ENCODE results near the gene FBP2. TPM values are rescaled to one million over a fixed set of nuclear protein-coding genes. Genes with fewer than 3 reads are reported as not detected.
"Not testable (repeated sequence)": the region's sequence is repeated elsewhere in the genome, so short reads cannot be mapped to it uniquely, and the experiment has no call there.

Gene FBP2
- polyA plus RNA-seq, 6 donors from 2014 or later, result not detected

DNA sequence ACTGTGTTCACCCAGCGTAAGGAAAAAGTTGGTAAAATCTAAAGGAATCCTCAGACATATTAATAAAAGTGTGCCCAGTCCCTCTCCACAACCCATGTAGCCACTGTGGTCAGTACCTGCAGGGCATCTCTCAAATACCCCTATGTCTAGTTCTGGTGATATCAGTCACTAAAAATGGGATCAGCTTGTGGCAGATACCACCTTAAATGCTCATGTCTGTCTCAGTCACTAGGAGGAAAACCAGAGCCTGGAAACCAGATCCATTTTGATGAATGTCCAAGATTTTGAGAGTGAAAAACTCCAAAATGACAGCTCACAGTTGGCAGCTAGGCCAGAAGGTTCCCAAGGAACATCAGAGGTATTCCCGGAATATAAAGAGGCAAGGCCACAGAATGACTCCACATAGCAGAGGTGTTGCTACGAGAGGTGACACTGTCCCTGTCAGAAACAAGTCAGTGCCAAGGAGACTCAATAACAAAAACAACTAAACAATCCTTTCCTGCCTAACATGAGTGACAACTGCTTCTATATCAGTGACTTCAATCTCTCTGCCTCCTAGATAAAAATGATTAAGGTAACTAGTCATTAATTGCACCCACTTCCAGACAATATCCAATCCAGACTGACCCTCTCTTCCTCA, 25.3 kb downstream of the FBP2 start:
- no peaks in the 10 kb centered on the region for H3K36me3 Mint-ChIP-seq
- no peak overlapping the region for H3K4me3 Mint-ChIP-seq

GRCh38 chr9:94567271-94567670, 26.4 kb downstream of the FBP2 start:
- no peak for ATAC-seq (ENCODE audit: low read depth in 2 of 2)
- no peak overlapping the region for H3K4me3 Mint-ChIP-seq
- no peak for DNase-seq
- H3K27me3 Mint-ChIP-seq, result peaks cover 5 to 14% (median 13%) of the 10 kb centered on the region in 3 donors
- no peaks in the 10 kb centered on the region for H3K36me3 Mint-ChIP-seq
- no peak overlapping the region for H3K27ac Mint-ChIP-seq
- H3K4me1 Mint-ChIP-seq, result no peaks in the 10 kb centered on the region
- peaks cover 0 to 8% (median 0%) of the 10 kb centered on the region in 7 donors for H3K9me3 Mint-ChIP-seq

More for the DNA sequence above, 25.3 kb downstream of the FBP2 start:
- H3K4me1 Mint-ChIP-seq, result no peaks in the 10 kb centered on the region
- no peak overlapping the region for H3K27ac Mint-ChIP-seq
- DNase-seq, result no peak
- H3K9me3 Mint-ChIP-seq, result peaks cover 0 to 8% (median 0%) of the 10 kb centered on the region in 7 donors
- H3K27me3 Mint-ChIP-seq, result peaks cover 16 to 17% (median 16%) of the 10 kb centered on the region in 3 donors
- no peak for ATAC-seq (ENCODE audit: low read depth in 2 of 2)

GRCh38 chr9:94566550-94566949, 27.1 kb downstream of the FBP2 start:
- Mint-ChIP-seq H3K4me1 (no peaks in the 10 kb centered on the region), H3K27ac (no peak overlapping the region), H3K36me3 (no peaks in the 10 kb centered on the region), H3K27me3 (peaks cover 0 to 9% (median 7%) of the 10 kb centered on the region in 3 donors), H3K4me3 (no peak overlapping the region), H3K9me3 (peaks cover 0 to 8% (median 0%) of the 10 kb centered on the region in 7 donors)
- ATAC-seq (ENCODE audit: low read depth in 2 of 2), result no peak
- DNase-seq, result no peak

DNA sequence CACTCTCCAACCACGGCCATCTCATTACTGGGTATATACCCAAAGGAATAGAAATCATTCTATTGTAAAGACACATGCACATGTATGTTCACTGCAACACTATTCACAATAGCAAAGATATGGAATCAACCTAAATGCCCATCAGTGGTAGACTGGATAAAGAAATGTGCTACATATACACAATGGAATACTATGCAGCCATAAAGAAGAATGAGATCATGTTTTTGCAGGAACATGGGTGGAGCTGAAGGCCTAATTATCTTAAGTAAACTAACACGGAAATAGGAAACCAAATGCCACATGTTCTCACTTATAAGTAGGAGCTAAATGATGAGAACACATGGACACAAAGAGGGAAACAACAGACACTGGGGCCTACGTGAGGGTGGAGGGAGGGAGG, 29.3 kb downstream of the FBP2 start:
- H3K9me3 Mint-ChIP-seq, H3K4me1 Mint-ChIP-seq: not testable (repeated sequence)

GRCh38 chr9:94563548-94563947, 30.1 kb downstream of the FBP2 start:
- H3K4me3 Mint-ChIP-seq, result no peak overlapping the region
- H3K36me3 Mint-ChIP-seq, result no peaks in the 10 kb centered on the region
- ATAC-seq (ENCODE audit: low read depth in 2 of 2), result no peak
- H3K4me1 Mint-ChIP-seq, result no peaks in the 10 kb centered on the region
- peaks cover 0 to 8% (median 0%) of the 10 kb centered on the region in 7 donors for H3K9me3 Mint-ChIP-seq
- peaks cover 0 to 9% (median 7%) of the 10 kb centered on the region in 3 donors for H3K27me3 Mint-ChIP-seq
- DNase-seq, result no peak
- H3K27ac Mint-ChIP-seq, result no peak overlapping the region

More for the DNA sequence above, 29.3 kb downstream of the FBP2 start:
- not testable (repeated sequence) for H3K4me3 Mint-ChIP-seq; H3K27me3 Mint-ChIP-seq; H3K27ac Mint-ChIP-seq; H3K36me3 Mint-ChIP-seq; DNase-seq; ATAC-seq (ENCODE audit: low read depth in 2 of 2)

DNA sequence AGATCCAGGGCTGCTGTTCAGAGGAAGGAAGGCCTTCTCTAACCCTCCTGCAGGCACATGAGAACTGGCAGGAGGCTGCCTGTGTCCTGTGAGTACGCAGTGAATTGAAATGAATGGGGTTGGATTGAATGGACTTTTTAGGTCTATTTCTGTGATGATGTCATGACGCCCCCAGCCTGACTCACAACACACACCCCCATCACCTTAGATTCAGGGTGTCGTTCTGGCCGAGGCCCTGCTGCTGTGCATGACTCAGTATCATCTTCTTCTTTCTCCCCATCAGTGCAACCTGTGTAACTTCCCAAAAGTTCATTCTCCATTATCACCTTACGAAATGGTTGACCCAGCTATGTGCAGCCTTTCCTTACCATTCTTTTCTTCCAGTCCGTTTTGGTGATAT, 33.4 kb downstream of the FBP2 start:
- no peak overlapping the region for H3K27ac Mint-ChIP-seq
- no peak overlapping the region for H3K4me3 Mint-ChIP-seq
- peaks cover 0 to 4% (median 0%) of the 10 kb centered on the region in 7 donors for H3K9me3 Mint-ChIP-seq
- ATAC-seq (ENCODE audit: low read depth in 2 of 2) (no peak), DNase-seq (no peak)
- peaks cover 0 to 2% (median 0%) of the 10 kb centered on the region in 3 donors for H3K4me1 Mint-ChIP-seq
- no peaks in the 10 kb centered on the region for H3K36me3 Mint-ChIP-seq
- peaks cover 5 to 18% (median 7%) of the 10 kb centered on the region in 3 donors for H3K27me3 Mint-ChIP-seq

- Mint-ChIP-seq H3K4me3 (no peak overlapping the region), H3K4me1 (peaks cover 0 to 2% (median 0%) of the 10 kb centered on the region in 3 donors), H3K27me3 (peaks cover under 1 to 17% (median 12%) of the 10 kb centered on the region in 3 donors), H3K27ac (no peak overlapping the region), H3K9me3 (no peaks in the 10 kb centered on the region), H3K36me3 (no peaks in the 10 kb centered on the region)
- ATAC-seq (ENCODE audit: low read depth in 2 of 2) (no peak), DNase-seq (no peak)
Measured at GRCh38 chr9:94557376-94557775, 36.2 kb downstream of the FBP2 start.

GRCh38 chr9:94554439-94555331, 38.9 kb downstream of the FBP2 start, which contains the start of gene PCAT7:
PCAT7 (plus strand) TSS chr9:94555083.
- Mint-ChIP-seq H3K4me3 (peak within 1 kb of the TSS in 1 of 8 donors; percentile 16), H3K4me1 (peaks cover 0 to 2% (median 0%) of the 10 kb centered on the region in 3 donors), H3K9me3 (no peaks in the 10 kb centered on the region), H3K36me3 (no peaks in the 10 kb centered on the region), H3K27ac (no peak within 1 kb of the TSS), H3K27me3 (peaks cover 12 to 28% (median 14%) of the 10 kb centered on the region in 3 donors)
- DNase-seq (no peak), ATAC-seq (ENCODE audit: low read depth in 2 of 2) (peak in 1 of 2 donors; percentile 60)

GRCh38 chr9:94554078-94554438, 39.6 kb downstream of the FBP2 start:
- H3K4me3 Mint-ChIP-seq, result no peak overlapping the region
- peaks cover 12 to 32% (median 14%) of the 10 kb centered on the region in 3 donors for H3K27me3 Mint-ChIP-seq
- ATAC-seq (ENCODE audit: low read depth in 2 of 2) (no peak), DNase-seq (no peak)
- H3K27ac Mint-ChIP-seq, result no peak overlapping the region
- no peaks in the 10 kb centered on the region for H3K9me3 Mint-ChIP-seq
- no peaks in the 10 kb centered on the region for H3K36me3 Mint-ChIP-seq
- peaks cover 0 to 2% (median 0%) of the 10 kb centered on the region in 3 donors for H3K4me1 Mint-ChIP-seq

GRCh38 chr9:94553029-94553938, 40.3 kb downstream of the FBP2 start:
- Mint-ChIP-seq H3K9me3 (no peaks in the 10 kb centered on the region), H3K36me3 (no peaks in the 10 kb centered on the region), H3K27me3 (peaks cover 12 to 32% (median 17%) of the 10 kb centered on the region in 3 donors), H3K4me3 (no peak overlapping the region), H3K4me1 (peaks cover 0 to 2% (median 0%) of the 10 kb centered on the region in 3 donors), H3K27ac (no peak overlapping the region)
- DNase-seq (no peak), ATAC-seq (ENCODE audit: low read depth in 2 of 2) (no peak)

DNA sequence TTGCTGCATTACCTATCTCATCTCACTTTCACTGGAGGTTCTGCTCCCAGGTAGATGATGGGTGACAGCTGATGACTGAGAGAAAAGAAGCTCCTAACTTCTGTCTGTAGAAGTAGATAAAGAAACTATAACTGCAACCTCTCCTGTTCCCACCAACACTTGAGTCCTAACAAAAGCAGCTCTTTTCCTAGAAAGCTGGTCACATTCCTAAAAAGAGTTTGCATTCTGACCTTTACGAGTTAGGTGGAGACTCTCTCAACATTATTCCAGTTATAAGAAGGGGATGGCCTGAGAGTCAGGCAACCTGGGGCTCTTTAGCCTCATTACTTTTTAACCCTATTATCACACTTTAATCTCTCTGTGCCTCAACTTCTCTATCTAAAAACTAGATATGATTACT, 47.7 kb downstream of the FBP2 start:
- Mint-ChIP-seq H3K27ac (no peak overlapping the region), H3K27me3 (peaks cover 8 to 44% (median 13%) of the 10 kb centered on the region in 3 donors), H3K9me3 (no peaks in the 10 kb centered on the region), H3K4me1 (no peaks in the 10 kb centered on the region), H3K36me3 (no peaks in the 10 kb centered on the region), H3K4me3 (no peak overlapping the region)
- ATAC-seq (ENCODE audit: low read depth in 2 of 2) (no peak), DNase-seq (no peak)

DNA sequence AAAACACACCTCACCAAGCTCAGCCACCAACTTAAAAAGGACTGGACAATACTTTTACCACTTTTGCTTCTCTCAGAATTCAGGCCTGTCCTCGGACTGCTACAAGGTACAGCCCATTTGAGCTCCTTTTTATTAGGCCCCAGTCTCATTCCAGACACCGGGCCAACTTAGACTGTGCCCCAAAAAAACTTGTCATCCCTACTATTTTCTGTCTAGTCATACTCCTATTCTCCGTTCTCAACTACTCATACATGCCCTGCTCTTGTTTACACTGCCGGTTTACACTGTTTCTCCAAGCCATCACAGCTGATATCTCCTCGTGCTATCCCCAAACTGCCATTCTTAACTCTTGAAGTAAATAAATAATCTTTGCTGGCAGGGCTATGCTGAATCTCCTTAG, 49.3 kb downstream of the FBP2 start:
- not testable (repeated sequence) for H3K4me1 Mint-ChIP-seq; H3K36me3 Mint-ChIP-seq; ATAC-seq (ENCODE audit: low read depth in 2 of 2); H3K9me3 Mint-ChIP-seq; H3K4me3 Mint-ChIP-seq; H3K27ac Mint-ChIP-seq; DNase-seq
- H3K27me3 Mint-ChIP-seq, result peaks cover 7 to 46% (median 13%) of the 10 kb centered on the region in 3 donors

GRCh38 chr9:94538908-94539307, 54.7 kb downstream of the FBP2 start:
- DNase-seq (no peak), ATAC-seq (ENCODE audit: low read depth in 2 of 2) (no peak)
- H3K9me3 Mint-ChIP-seq, result no peaks in the 10 kb centered on the region
- H3K27ac Mint-ChIP-seq, result no peak overlapping the region
- no peak overlapping the region for H3K4me3 Mint-ChIP-seq
- no peaks in the 10 kb centered on the region for H3K4me1 Mint-ChIP-seq
- no peaks in the 10 kb centered on the region for H3K36me3 Mint-ChIP-seq
- H3K27me3 Mint-ChIP-seq, result peaks cover 0 to 33% (median 7%) of the 10 kb centered on the region in 3 donors
